HG02973 (cell line): ENCODE data around the gene TRAF4.

Source experiments
- ATAC-seq: cut with Tn5 transposase; IDR thresholded peaks from one replicate; pipeline ENCODE4 v1.9.1; 2021; ENCODE audit warnings: moderate library complexity; ENCODE audit not compliant: unreplicated experiment

The TRAF4 gene, protein sequence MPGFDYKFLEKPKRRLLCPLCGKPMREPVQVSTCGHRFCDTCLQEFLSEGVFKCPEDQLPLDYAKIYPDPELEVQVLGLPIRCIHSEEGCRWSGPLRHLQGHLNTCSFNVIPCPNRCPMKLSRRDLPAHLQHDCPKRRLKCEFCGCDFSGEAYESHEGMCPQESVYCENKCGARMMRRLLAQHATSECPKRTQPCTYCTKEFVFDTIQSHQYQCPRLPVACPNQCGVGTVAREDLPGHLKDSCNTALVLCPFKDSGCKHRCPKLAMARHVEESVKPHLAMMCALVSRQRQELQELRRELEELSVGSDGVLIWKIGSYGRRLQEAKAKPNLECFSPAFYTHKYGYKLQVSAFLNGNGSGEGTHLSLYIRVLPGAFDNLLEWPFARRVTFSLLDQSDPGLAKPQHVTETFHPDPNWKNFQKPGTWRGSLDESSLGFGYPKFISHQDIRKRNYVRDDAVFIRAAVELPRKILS

DNA sequence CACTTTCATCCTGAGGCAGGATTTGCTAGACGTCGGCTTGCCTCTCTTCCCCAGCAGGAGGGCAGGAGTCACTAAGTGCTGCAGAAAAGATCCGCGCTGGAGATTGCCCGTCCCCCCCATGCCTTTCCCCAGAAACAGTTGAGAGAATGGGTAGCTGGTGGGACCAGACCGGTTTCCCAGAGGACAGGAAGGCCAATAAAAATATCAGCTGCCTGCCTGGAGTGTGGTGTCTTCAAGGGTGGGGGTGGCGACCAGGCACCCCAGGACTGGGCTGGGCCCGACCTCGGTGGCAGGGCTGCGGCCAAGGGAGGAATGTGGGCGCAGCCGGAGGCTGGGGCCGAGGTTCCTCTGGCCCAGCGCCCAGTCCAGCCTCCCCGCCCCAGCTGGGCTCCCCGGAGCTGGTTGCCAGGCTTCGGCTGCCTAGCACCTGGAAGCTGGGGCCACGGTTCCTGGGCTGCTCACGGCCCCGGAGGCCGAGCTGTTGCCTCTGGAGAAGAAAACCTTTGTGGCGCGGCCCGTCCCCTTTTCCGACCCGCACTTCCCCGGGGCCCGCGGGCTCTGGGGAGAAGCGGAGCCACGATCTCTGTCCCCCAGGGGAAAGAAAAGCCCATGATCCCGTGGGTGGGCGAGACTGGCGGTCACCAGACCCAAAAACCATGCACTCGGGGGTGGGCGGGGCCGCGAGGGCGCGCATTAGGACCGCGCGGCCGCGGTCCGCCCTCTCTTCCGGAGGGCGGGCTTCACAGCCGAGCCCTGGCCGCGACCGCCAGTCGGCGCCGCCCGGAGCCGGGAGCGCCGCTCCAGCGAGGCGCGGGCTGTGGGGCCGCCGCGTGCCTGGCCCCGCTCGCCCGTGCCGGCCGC lies at the start of gene TRAF4:
Gene TRAF4, plus strand, starts transcription at position 769 of the 861 bp plus-strand sequence. CDS start 102 bp downstream, outside the sequence.
- peak; percentile 60 for ATAC-seq

DNA sequence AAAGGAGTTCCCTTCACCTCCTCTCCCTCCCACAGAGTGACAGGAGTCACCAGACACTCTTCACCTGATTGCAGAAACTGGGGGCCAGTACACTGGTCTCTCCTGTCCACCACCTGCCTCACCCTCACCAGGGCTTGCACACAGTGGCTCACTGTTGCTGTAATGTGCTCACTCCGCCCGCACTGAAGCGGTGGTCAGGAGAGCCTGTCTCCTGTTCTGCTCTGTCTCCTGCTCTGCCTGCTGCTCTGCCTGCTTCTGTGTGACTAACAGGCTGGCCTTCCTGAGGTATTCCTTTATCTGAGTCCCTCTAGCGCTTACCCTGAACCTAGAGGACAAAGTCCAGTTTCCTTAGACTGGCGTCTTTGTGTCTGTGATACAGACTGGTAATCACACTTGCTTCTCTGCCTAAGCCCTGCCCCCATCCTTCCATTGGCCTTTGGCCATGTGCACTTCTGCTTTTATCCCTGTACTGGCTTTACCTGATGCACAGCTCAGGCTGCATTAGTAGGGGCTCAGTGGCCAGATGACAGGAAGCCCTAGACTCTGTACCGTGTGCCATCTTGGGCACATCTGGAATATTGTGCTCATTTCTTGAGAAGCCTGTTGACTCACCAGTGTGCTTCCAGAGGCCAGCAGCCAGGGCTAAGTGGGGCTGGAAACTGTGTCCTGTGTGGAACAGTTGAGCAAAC lies 45.4 kb upstream of the TRAF4 start:
- ATAC-seq, result no peak

DNA sequence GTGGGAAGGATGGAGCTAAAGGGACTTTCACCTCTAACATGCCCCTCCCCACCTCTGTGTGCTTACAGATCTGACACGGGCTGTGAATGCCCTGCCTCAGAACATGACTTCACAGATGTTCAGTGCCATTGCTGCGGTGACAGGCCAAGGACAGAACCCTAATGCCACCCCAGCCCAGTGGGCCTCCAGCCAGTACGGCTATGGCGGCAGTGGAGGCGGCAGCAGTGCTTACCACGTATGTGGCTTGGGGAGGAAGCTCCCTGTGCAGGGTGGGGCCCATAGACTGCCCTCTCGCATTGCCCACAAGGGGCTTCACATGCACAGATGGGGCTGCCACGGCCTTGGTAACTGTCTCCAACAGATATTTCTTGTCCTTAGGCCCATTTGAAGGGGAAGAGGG lies 43.5 kb upstream of the TRAF4 start:
- no peak for ATAC-seq

DNA sequence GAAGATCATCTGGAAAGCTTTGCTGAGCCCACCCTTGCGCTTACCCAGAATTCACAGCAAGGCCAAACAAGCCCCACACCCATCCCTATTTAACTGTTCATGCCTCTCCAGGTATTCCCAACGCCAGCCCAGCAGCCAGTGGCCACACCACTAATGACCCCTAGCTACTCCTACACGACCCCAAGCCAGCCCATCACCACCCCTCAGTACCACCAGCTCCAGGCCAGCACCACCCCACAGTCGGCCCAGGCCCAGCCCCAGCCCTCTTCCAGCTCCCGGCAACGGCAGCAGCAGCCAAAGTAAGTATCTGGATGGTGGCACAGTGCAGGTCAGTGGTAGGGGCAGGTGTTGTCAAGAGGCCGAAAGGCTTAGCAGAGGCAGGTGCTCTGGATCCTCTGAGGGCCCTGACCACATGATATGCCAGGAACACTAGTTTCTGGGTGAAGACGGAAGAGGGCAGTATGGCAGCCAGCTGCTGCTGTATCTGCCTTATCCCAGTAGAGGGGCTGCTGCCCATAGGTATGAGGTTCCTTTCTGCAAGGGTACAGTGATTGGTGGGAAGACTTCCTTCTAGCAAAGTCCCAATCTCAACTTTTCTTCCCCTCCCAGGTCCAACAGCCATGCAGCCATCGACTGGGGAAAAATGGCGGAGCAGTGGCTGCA lies 42.9 kb upstream of the TRAF4 start:
- no peak for ATAC-seq

DNA sequence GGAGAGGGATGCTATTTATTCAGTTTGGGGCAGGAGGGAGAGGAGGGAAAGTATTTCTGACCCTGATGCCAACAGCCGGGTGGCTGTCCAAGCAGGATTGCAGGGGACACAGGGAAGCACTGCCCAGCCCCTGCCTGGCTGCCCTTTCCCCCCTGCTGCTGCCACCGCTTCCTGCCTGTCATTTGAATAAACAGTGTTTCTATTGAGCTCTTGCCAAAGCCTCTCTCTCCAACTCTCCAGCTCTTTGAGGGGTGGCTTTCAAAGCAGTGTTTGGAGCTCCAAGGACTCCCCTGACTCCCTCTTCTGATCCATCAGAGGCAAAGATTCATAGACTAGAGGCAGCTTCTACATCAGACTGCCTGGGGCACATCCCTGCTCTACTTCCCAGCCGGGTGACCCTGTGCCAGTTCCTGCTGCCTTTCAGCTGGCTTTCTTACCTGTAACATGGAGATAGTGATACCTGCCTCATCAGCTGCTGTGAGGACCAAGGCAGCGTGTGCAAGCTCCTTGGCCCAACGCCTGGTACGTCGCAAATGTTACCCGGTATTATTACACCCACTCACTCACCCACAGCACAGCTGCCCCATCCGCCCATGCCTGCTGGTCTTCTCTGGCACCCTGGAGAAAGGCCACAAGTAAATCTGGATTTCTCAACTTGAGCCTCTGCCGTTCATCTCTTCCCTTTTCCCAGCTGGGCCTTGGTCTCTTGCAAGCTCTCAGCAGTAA lies 41.6 kb upstream of the TRAF4 start:
- ATAC-seq, result no peak

DNA sequence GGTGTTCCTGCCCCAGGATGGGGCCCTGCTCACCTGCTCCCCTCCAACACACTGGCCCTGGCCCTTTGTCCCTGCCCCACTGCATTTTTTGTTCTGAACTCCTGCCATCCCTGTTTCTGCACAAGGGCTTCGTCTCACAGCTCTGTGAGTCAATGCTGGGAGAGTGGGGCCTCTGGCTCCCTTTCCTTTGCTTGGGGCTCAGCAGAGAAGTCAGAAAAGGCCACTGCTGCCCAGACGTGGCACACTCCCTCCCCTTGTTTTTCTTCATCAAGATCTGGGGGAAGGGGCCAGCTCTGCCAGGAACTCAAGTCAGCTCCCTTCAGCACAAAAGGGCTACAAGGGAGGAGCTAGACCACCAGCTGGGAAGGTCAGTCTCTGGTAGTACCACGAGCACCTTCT lies 41.1 kb upstream of the TRAF4 start:
- no peak for ATAC-seq

DNA sequence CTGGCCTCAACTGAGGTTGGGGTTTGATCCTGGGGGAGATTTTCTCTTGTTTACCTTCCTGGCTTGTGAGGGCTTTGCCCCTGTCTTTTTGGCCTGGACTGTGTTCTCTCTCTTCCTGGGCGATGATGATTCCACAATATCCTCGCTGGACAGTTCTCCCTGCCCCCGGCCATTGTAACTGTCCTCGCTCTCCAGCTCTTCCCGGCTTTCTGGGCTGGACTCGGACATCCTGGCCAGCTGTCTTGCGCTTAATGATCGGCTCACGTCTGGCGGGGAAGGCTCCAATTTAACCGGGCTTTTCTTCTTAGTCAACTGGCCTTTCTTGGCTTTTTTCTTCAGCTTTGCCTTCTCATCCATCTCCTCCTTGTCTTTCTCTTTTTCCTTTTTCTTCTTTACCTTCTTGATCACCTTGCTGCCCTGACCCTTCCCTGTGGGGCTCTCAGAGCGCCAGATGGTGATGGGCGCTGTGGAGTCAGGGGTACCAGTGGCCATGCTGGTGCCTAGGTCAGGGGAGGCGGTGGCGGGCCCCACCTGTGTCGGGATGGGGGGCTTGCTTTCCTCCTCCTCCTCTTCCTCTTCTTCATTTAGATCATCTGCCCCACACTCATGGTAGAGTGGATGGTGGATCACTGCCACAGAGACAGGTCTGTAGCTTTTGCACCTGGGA lies 40.1 kb upstream of the TRAF4 start:
- no peak for ATAC-seq

DNA sequence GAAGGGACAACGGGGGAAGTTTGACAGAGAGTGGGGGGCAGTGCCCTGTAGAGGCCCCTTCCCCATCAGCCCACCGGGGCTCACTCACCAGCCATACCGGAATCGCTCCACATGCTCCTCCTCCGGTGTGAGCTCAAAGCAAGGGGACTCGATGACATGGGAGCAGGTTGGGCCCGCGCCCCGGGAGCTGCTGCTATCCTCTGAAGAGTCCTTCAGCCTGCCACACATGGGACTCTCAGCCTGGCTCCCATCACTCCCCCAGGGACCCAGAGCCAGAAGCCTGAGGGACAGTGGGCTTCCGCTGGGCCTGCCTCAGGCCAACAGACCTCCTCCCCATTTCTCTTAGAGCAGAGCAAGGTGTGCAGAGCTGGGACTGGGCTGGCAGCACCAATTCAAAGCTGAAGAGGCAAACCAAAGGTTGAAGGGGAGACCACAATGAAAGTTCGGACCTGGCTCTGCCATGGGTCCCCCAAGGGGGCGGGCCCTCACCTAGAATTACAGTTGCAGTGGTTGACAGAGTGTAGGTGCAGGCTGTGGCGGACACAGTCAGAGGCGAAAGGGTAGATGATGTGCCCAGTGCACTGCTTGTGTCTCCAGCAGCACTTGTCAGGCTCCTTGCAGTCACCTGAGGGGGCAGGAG lies 39.5 kb upstream of the TRAF4 start:
- ATAC-seq, result no peak

DNA sequence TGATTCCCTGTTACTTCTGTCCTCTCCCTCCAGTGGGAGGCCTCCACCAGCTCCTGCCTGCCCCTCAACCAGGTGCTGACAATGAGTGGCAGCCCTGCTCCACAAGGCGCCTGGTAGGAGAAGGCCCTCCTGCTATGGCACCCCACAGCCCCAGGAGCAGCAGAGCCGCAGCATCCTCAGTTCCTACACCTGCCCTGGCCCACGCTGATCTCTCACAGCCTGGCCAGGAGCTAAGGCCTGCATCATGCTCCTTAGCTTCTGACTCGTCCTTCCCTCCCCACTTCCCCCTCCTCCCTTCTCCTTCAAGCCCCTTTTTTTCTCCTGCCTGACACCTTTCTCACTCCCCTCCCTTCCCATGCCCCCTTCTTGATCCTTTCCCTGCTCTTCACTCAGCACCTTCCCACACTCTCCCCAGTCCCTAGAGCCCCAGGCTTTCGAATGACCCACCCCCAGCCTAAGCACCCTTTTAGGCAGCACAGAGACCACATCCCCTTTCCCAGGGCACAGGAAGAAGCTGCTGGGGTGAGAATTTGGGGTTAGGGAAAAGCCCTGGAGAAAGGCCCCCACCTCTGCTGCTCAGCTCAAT lies 38.6 kb upstream of the TRAF4 start:
- ATAC-seq, result no peak

DNA sequence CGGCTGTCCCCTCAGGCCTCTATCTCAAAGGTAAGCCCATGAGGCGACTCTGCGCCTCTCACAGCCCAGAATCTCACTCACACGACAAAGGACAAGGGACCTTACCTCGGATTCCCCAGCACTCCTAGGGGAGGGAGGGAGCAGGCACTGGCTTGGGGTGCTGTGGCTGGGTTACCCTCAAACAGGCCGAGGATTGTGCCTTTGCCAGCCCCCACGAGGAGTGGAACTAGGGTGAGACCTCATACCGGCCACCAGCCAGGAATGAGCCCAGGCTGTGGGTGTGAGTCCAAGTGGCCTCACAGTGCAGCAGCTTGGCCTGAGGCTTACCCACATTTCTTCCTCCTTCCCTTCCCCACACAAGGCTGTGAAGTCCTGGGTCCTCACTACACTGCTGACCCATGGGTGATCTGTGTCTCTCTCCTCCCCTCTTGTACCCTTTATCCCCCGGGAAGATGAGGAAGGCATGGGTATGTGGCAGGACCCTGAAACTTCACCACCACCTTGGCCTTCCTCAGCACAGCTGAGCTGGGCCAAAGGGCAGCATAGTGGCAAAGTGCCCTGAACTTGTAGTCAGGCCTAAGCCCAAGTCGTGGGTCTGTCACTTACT lies 38.0 kb upstream of the TRAF4 start:
- ATAC-seq, result no peak

DNA sequence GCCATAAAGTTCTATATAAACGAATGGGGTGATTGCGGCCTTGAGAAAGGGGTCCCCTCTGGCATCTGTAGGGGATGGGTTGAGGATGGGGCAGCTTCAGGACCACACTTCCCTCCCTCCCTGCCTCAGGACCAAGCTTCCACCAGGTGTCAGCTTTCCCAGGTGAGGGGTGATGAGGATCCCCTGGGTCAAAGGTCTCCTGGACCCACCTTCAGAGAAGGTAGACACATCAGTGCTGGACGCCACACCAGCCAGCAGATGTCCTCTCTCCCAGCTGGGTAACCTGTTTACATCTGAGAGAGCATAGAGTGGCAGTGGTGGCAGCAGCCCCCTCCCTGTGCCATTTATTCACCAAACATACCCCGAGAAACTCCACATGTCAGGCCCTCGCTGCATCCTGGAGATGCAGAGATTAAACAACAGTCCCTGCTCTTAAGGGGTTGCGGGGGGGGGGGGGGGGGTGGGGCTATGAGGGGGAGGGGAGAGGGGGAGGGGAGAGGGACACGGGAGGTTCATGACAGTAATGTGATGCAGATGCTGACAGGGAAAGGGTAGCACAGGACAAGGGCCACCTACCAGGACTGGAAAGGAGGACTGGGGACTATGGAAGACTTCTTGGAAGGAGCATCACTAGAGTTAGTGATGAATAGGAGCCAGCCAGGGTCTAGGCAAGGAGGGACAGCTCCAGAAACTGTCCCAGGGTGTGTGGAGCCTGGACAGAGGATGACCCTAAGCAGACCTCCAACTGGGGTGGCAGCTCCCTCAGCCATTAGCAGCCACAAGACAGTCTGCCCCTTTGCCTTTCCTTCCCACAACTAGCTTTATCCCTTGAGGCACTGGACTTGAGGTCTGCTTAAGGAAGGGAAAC lies 37.1 kb upstream of the TRAF4 start:
- no peak for ATAC-seq

DNA sequence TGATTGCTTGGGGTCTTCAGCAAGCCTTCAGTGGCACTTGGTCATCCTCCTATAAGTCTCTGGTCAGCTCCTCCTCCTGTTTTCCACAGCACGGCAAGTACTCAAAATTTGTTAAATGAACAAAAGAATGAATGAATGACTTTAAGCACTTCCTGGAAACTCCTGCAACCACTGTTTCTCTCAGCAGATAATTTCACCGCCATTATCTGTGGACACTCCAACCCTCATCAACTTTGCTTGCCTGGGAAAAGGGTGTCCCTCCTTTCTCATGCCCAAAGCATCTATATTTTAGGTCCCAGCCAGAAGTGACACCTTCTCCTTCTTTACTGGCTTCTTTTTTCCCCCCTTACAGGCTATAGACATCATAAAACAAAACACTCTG lies 36.5 kb upstream of the TRAF4 start:
- ATAC-seq, result no peak

DNA sequence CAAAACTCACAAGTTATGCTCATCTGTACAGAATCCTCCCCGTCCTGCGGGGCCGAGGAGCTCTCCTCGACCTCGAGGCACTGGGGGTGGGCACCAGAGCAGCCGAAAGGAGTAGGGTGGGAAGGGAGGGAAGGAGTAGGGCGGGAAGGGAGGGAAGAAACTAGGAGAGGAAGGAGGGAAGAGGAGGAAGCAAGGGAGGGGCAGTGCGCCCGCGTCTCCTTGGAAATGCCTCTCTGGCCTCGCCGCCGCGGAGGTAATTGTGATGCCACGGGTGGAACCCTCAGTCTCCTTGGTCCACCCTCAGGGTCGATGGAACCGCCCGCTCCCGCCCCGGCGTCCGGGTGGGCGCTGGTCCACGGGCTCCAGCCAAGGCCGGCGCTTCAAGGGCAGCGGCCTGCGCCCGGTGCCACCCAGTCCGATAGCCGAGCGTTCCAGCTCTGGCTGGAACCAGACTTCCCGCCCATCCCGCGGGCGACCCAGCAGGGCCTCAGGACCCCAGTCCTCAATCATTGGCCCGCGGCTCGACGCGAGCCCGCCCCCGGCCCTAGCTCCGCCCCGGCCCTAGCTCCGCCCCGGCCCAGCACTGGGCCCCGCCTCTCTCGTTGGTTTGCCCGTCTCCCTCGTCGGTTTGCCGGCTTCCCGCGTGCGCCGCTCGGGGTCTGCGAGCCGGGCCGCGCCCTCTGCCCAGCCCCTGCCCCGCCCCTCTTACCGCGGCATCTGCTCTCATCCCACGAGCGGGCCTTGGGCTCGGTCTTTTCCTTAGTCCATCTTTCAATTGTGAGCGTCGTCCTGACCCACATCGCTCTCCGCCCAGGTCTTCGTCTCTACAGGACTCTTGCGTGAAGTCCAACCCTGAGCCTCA lies 32.7 kb upstream of the TRAF4 start:
- ATAC-seq, result peak; percentile 52

DNA sequence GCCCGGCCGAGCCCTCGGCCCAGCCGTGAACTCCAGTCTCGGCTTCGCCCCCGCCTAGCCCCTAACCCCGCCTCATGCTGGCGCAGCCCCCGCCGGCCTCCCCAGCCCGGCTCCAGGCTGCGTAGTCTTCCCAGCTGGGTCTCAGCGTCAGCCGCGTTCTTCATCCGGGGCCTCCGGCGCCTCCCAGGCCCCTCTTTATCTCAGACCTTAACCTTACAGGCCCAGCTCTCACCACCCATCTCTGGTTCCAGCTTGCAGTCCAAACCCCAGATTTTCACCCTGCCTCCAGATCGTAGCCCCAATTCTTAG lies 32.1 kb upstream of the TRAF4 start, which contains the start of gene PROCA1:
Gene PROCA1, minus strand, starts transcription at position 166 of the 309 bp plus-strand sequence. CDS start 228 bp downstream, outside the sequence.
- peak; percentile 23 for ATAC-seq

DNA sequence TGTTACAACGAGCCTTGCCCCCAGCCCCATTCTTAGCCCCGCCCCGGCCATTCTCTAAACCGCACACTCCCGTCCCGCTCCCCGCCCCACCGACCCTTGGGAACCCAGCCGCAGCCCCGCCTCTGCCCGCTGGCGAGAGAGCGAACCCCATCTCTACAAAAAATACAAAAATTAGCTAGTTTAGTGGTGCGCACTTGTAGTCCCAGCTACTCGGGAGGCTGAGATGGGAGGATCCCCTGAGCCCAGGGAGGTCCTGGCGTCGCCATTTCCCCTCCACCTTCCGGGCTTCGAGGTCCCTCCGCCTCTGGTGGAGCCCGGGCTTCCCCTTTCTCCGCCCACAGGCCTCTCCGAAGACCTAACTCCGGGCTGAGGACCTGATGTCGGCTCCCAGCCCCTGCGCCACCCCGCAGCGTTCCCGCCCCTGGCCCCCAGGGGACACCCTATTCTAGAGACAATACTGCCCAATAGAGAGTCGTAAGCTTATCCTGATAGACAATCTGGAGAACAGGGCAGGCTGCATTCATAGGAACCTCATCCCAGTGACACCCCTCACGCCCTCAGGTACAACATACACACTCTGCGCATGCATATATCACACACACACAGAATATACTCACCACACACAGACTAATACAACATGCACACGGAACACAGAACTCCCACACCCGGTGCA lies 31.6 kb upstream of the TRAF4 start:
- peak; percentile 34 for ATAC-seq
